Thoracic aorta (tissue), 2 donors: ENCODE measurements around the gene TMCO4. TPM values are rescaled to one million over a fixed set of nuclear protein-coding genes. Genes with fewer than 3 reads are reported as not detected.

Source experiments
- ATAC-seq: fragments of 150-250 bp; one replicate; pipeline ENCODE4 v1.8.0; 2017; ENCODE audit warnings: low read depth; ENCODE audit not compliant: insufficient number of reproducible peaks, low FRiP score
- DNase-seq: peaks from one replicate; pipeline ENCODE4 v3.0.0-alpha.2; 2020; ENCODE audit warnings: low spot score
- H3K27ac ChIP-seq, 2 donors: fragments of 200-600 bp; sonication (generic); 1 replicate in 1 of 2; 2 replicates in 1 of 2; pipeline ENCODE4 v1.5.1; 2016; ENCODE audit warnings: mild to moderate bottlenecking in 2 of 2, moderate library complexity in 2 of 2
- H3K27me3 ChIP-seq: fragments of 200-600 bp; sonication (generic); replicated peaks from 2 replicates; pipeline ENCODE4 v1.6.0; 2016; ENCODE audit warnings: mild to moderate bottlenecking; ENCODE audit not compliant: insufficient read depth
- H3K36me3 ChIP-seq: fragments of 200-600 bp; sonication (generic); one replicate; pipeline ENCODE4 v1.5.1; 2016
- H3K4me1 ChIP-seq, 2 donors: fragments of 200-600 bp; sonication (generic); 1 replicate in 1 of 2; 2 replicates in 1 of 2; pipeline versions ENCODE4 v1.5.1 to v1.6.0; 2016; ENCODE audit warnings: low read depth in 2 of 2, mild to moderate bottlenecking in 1 of 2; ENCODE audit not compliant: control insufficient read depth in 1 of 2
- H3K4me3 ChIP-seq: fragments of 200-600 bp; sonication (generic); 2 replicates; pipeline ENCODE4 v1.5.1; 2016; ENCODE audit warnings: mild to moderate bottlenecking
- H3K9me3 ChIP-seq: fragments of 200-600 bp; sonication (generic); 2 replicates; pipeline ENCODE4 v1.5.1; 2016
- total RNA-seq, 2 donors: library from RNA; depleted of rRNA; stranded (reverse); fragments of >200 nt; gene quantifications; one replicate each; pipeline versions ENCODE4 v1.1.0 to v1.2.3, GENCODE V29; 2016
- TF ChIP-seq, protein P1 (sequence below): fragments of 200-600 bp; sonication (generic); IDR thresholded peaks from one replicate; pipeline ENCODE4 v1.5.1; 2019; ENCODE audit warnings: antibody characterized with exemption

The TMCO4 gene
- total RNA-seq, 2 donors from 2014 or later, result 33.2 to 33.4 TPM

DNA sequence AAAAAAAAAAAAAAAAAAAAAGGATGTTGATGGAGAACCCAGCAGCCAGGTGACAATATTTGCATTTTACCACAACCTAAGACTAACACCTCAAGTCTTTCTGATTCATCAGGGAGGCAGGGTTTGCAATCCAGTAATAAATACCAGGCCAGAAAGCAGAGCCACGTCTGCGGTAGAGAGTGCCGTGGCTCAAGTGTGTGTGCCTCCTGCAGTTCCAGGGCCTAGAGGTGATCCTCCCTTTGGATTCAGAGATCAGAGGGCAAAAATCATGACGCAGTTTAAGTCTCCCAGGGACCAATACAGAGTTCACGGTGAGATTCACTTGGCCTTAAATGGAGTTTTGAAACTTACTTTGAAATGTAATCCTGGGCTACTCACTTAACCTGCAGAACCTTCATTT is 34.9 kb downstream of the TMCO4 start:
- no peak for DNase-seq
- no peak for ATAC-seq
- no peak overlapping the region for H3K4me3 ChIP-seq

DNA sequence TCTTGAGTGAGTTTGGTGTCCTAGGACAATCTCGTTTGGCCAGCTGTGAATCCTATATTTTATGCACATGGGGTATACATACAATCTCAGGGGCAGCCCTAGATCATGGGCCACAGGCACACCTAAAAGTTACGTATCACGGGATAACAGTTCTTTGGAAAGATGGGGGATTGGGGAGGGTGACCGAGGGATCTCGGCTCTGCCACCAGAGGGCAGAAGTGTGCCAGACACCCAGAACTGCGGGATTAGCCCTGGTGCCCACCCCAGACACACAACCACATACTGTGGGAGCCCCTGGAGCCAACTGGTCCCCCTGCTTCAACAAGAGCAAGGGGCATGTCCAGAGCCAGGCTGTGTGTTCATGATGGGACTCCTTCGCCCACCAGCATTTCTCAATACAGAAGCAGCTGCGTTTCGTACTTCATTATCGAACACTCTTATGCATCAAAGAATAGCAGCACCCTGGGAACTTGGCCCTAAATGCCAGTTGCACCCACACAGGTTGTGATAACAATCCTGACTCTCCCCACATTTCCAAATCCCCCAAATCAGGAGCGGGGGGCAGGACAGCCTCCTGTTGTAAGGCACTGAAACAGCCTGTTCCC is 37.4 kb downstream of the TMCO4 start:
- no peak for ATAC-seq
- Histone ChIP-seq H3K4me1 (peaks cover 8 to 43% of the 10 kb centered on the region in 2 donors), H3K27ac (no peak overlapping the region), H3K4me3 (no peak overlapping the region), H3K36me3 (no peaks in the 10 kb centered on the region), H3K9me3 (no peaks in the 10 kb centered on the region), H3K27me3 (no peaks in the 10 kb centered on the region)
- DNase-seq, result no peak
- TF ChIP-seq, protein P1, sequence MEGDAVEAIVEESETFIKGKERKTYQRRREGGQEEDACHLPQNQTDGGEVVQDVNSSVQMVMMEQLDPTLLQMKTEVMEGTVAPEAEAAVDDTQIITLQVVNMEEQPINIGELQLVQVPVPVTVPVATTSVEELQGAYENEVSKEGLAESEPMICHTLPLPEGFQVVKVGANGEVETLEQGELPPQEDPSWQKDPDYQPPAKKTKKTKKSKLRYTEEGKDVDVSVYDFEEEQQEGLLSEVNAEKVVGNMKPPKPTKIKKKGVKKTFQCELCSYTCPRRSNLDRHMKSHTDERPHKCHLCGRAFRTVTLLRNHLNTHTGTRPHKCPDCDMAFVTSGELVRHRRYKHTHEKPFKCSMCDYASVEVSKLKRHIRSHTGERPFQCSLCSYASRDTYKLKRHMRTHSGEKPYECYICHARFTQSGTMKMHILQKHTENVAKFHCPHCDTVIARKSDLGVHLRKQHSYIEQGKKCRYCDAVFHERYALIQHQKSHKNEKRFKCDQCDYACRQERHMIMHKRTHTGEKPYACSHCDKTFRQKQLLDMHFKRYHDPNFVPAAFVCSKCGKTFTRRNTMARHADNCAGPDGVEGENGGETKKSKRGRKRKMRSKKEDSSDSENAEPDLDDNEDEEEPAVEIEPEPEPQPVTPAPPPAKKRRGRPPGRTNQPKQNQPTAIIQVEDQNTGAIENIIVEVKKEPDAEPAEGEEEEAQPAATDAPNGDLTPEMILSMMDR, result peak; percentile 44

More for the DNA sequence above, 34.9 kb downstream of the TMCO4 start:
- Histone ChIP-seq H3K27ac (peak overlapping the region; percentile 21 to 49), H3K9me3 (no peaks in the 10 kb centered on the region), H3K36me3 (no peaks in the 10 kb centered on the region), H3K27me3 (no peaks in the 10 kb centered on the region), H3K4me1 (peaks cover 5 to 24% of the 10 kb centered on the region in 2 donors)
- TF ChIP-seq, protein P1, result no peak

DNA sequence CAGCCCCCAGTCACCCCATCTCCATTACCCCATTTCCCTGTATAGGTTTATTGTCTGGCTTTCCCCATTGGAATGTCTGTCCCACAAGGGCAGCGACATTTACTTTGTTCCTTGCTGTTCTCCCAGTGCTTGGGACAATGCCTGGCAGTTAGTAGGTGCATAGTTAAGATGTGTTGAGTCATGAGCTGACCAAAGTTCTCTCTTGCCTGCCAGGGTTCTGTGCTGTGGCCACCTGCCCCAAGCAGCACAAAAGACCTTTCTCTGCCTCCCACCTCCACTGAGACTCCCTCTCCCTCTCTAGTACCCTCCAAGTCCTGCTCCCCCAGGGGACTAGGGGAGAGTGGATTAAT is 40.0 kb downstream of the TMCO4 start:
- no peaks in the 10 kb centered on the region for H3K27me3 ChIP-seq
- H3K4me3 ChIP-seq, result no peak overlapping the region
- DNase-seq (no peak), ATAC-seq (no peak)
- H3K36me3 ChIP-seq, result no peaks in the 10 kb centered on the region
- peak overlapping the region; percentile 23 to 65 for H3K27ac ChIP-seq
- TF ChIP-seq, protein P1, result no peak
- H3K9me3 ChIP-seq, result no peaks in the 10 kb centered on the region
- H3K4me1 ChIP-seq, result peaks cover 12 to 40% of the 10 kb centered on the region in 2 donors

DNA sequence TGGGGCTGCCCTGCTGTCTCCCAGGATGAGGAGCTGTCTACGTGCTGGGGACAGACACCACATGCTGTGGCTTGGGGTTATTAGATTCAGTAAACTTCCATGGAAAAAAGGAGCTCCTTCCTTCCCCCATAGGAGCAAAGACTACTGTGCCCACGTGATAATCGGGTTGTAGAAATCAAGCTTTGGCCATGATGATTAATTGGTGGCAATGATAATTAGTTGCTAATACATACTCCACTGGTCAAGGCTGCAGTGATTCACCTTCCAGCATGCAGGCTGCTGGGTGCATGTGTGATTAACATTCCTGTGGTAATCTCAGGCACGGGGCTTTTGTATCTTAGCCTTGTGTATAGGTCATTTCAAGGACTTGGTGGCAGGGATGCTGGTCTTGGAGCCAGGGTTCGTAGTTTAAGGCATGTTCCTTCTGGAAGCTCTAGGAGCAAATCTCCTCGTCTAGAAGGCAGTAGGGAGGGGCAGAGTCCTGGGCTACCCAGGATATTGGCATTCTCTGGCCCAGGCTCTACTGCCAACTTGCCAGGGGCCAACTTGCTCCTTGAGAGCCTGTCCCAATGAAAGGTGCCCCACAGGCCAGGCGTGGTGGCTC is 41.4 kb downstream of the TMCO4 start:
- no peak for ATAC-seq
- no peaks in the 10 kb centered on the region for H3K9me3 ChIP-seq
- no peaks in the 10 kb centered on the region for H3K27me3 ChIP-seq
- TF ChIP-seq, protein P1, result no peak
- DNase-seq, result no peak
- peak overlapping the region; percentile 65 to 68 for H3K27ac ChIP-seq
- peaks cover 12 to 48% of the 10 kb centered on the region in 2 donors for H3K4me1 ChIP-seq
- no peak overlapping the region for H3K4me3 ChIP-seq
- no peaks in the 10 kb centered on the region for H3K36me3 ChIP-seq

DNA sequence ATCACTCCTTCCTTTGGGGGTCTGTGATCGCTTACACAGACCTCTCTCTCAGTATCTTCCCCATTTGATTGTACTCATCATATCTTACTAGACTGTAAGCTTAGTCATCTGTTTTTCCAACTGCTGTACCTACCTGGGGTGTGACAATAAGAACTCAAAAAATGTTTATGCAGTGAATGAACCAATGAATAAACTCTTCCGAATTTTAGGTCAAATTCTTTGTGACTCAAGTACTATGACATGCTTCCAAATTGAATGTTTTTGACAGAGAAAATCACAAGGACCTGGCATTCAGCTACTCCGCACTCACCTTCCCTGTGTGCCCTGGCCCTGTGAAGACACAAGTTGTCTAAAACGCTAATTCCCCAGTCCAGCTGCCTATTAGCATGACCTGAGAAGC is 42.1 kb downstream of the TMCO4 start:
- Histone ChIP-seq H3K4me1 (peaks cover 12 to 48% of the 10 kb centered on the region in 2 donors), H3K36me3 (no peaks in the 10 kb centered on the region), H3K27ac (peak overlapping the region; percentile 65 to 68), H3K4me3 (no peak overlapping the region), H3K27me3 (no peaks in the 10 kb centered on the region), H3K9me3 (no peaks in the 10 kb centered on the region)
- DNase-seq, result no peak
- TF ChIP-seq, protein P1, result no peak
- no peak for ATAC-seq
